Bronchial epithelial cell (primary cell): ENCODE measurements around the gene MPHOSPH9. TPM values are rescaled to one million over a fixed set of nuclear protein-coding genes. Genes with fewer than 3 reads are reported as not detected.

Experiments used
- DNase-seq: peaks from one replicate; pipeline ENCODE4 v3.0.0-alpha.2; 2010; ENCODE audit warnings: low read depth
- FAIRE-seq: peaks from 2 replicates; lab custom pipeline; 2011; peaks lifted over from hg19 to GRCh38; lab: Jason Lieb, UNC
- H3K27me3 ChIP-seq: 2 replicates; pipeline ENCODE4 v1.5.1; 2011; ENCODE audit warnings: low read length; ENCODE audit not compliant: control insufficient read depth, insufficient read depth
- H3K36me3 ChIP-seq: 2 replicates; pipeline ENCODE4 v1.5.1; 2011; ENCODE audit warnings: low read length; ENCODE audit not compliant: control insufficient read depth, insufficient read depth
- H3K4me3 ChIP-seq: 2 replicates; pipeline ENCODE4 v1.5.1; 2011; ENCODE audit warnings: mild to moderate bottlenecking, low read depth, low read length, control low read depth
- CTCF ChIP-seq: IDR thresholded peaks from 2 replicates; pipeline ENCODE4 v1.5.1; 2011; ENCODE audit warnings: mild to moderate bottlenecking, moderate library complexity, low read length, control low read depth, inconsistent platforms; ENCODE audit not compliant: insufficient read depth, severe bottlenecking
- total RNA-seq: library from RNA; depleted of rRNA; stranded (reverse); fragments of >200 nt; gene quantifications from 2 replicates; pipeline ENCODE4 v1.2.1, GENCODE V29; 2014

MPHOSPH9 gene
- total RNA-seq, 1 donor from 2014 or later, result 17.6 TPM

DNA sequence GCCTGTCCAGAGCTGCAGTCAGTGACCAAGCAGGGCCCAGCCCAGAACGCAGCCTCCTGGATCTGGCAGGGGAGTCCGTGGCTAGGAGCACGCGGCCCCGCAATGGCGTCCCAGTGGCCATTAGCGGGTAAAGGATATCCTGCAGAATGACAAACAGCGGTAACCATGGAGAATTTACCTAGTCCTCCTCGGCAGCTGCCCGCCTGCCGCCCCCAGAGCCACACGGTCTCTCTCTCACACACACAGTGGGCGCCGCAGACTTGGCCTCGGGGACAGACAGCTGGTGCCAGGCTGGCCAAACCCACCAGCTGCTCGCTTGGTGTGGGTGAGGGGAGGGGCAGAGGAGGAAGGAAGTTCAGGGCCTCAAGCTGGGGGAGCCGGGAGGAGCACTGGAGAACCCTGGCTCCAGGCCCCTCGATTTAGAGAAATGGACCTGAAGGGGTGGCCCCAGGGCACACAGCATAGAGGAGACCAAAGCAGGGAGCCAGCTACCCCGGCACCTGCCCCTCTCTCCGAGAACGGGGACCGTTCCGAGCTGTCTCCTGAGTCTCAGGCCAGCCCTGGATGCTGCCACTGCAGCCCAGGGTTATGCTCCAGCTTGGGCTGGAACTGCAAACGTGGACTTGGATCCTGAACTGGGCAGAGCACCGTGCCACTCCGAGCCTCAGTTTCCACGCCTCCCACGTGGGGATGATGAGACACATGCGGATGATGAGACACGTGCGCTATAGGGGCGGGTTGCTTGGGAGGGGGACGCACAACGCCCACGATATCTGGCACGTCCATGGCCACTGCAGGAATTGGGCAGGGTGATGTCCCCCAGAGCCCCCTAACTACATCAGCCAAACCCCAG, 35.3 kb upstream of the MPHOSPH9 start:
- no peak overlapping the region for H3K4me3 ChIP-seq
- H3K27me3 ChIP-seq, result no peaks in the 10 kb centered on the region
- FAIRE-seq (no peak), DNase-seq (no peak)
- no peak for TF ChIP-seq CTCF
- peaks cover 21% of the 10 kb centered on the region for H3K36me3 ChIP-seq

DNA sequence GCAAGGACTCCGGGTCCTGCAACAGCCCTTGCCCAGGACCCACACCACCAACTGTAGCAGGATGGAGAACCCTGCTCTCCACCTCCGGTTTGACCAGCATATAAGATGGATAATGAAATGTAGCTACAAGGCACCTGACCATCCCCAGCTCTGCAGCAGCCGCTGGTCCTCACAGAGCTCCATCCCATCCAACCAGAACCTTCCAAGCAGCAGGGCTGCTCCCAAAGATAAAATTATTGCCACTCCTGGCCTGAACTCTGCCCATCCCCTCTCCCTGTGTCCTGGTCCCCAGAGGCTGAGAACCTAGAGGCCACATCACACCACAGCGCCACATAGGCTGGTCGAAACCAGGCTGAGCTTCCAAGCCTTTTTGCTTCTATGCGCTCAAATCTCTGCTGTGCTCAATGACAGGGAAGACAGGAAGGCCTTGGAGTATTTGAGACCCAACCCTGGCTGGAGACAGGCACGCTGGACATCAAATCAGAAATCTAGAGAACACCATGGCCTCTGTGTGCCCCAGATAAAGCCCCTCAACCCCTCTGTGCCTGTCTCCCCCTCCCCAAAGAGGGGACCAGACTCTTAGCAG, 34.5 kb upstream of the MPHOSPH9 start:
- Histone ChIP-seq H3K36me3 (peaks cover 26% of the 10 kb centered on the region), H3K4me3 (no peak overlapping the region), H3K27me3 (no peaks in the 10 kb centered on the region)
- no peak for TF ChIP-seq CTCF
- DNase-seq (no peak), FAIRE-seq (peak; percentile 7)

GRCh38 chr12:123266679-123267277, 33.8 kb upstream of the MPHOSPH9 start:
- Histone ChIP-seq H3K27me3 (no peaks in the 10 kb centered on the region), H3K4me3 (no peak overlapping the region), H3K36me3 (peaks cover 31% of the 10 kb centered on the region)
- DNase-seq (no peak), FAIRE-seq (peak; percentile 18)
- no peak for TF ChIP-seq CTCF

DNA sequence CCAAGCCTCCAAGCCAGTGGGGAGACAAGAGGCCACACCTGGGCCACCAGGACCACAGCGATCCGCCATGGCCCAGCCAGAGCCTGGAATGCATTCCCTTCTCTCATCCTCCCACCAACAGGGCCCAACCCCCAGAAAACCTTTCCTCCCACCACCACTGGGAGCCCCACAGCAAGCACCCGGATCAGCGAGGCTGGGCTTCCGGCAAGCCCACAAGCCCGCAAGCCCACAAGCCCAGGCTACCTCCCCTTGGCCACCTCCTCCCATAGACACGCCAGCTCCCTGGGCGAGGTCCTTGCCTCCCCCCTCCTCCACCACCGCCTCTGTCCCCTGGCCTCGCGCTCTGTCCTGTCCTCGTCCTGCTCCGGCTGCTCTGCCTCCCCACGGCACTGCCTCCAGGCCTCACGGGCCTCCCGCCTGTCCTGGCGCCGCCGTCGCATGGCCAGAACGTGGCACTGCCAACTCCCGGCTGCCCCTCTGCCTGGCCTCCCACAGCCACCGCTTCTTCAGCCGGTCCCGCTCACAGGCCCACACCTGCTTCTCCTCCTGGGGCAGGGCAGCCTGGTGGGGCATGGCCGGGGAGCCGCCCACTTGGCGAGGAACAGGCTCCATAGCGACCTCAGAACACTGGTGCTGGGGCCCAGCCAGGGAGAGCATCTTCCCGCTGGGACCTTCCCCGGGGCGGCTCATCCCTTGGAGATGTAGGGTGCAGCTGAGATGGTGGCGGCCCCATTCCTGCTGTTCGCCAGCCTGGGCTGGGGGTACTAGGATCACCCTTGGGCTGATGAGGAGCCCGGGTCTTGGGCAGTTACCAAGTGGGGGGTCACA, 33.1 kb upstream of the MPHOSPH9 start:
- Histone ChIP-seq H3K27me3 (no peaks in the 10 kb centered on the region), H3K4me3 (no peak overlapping the region), H3K36me3 (peaks cover 37% of the 10 kb centered on the region)
- no peak for DNase-seq
- no peak for TF ChIP-seq CTCF
- FAIRE-seq, result no peak

GRCh38 chr12:123264642-123265041, 31.7 kb upstream of the MPHOSPH9 start:
- no peak for DNase-seq
- no peak overlapping the region for H3K4me3 ChIP-seq
- H3K27me3 ChIP-seq, result no peaks in the 10 kb centered on the region
- FAIRE-seq, result no peak
- H3K36me3 ChIP-seq, result peaks cover 41% of the 10 kb centered on the region
- no peak for TF ChIP-seq CTCF
